ENCODE results near the gene GPC3.
A peak's percentile ranks its signal among the peaks of the same experiment; 100 is the strongest.

GPC3 gene

DNA sequence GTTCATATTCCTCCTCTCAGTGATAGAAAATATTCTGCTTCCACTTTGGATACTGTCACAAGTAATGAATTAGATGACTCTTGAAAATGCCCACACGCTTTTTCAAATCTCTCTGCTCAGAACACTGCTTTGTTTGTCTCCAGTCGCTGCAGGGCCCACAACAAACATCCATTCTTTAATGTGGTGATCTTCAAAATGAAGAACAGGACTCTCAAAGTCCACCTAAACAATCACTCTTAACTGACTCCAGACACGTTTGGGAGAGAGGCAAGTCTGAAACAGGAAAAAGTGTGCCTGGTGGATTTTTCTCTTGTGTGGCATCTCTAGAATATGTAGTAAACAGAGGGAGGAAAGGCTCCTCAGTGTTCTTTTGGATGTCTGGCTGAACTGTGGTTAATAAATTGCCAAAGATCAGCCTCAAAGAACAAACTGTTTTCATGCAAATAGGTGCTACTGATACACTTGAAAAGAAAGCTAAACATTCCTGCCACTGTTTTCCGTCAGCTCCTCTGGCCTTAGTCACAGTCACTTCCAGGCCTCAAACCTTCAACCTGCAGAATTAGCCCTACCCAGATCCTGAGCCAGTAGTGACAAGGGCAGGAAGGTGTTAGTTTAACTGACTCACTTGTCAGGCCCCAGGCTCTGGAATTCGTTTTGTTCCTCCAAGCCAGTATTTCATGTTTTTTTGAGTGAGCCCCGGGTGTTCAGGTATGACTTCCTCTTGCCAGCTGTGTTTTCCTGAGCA is 310.5 kb downstream of the GPC3 start:
- DNase-seq, result no peak

DNA sequence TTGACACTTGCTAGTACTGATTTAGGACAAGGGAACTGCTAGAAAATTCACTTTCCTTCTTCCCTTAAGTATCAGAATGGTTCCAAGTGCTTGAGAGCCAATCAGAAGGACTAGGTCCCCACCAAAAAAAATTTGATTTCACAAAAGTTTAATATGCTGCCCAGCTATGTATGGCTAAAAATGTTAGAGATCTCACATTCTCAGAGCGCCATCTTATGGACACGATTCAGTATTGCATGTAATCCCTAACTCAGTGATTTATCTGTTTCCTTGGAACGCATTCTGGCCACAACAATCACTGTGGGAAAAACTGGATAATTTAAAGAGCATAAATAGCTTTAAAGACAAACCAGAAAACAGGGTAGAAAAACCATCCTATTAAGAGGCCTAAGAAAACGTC is 315.0 kb downstream of the GPC3 start:
- peak in 1 of 2 donors; percentile 5 for DNase-seq

GRCh38 chrX:133669214-133669613 is 316.2 kb downstream of the GPC3 start:
- DNase-seq, result no peak

GRCh38 chrX:133668225-133668931 is 317.0 kb downstream of the GPC3 start:
- DNase-seq, result no peak

- DNase-seq, result no peak
These were observed 319.1 kb downstream of the GPC3 start for GRCh38 chrX:133666256-133666655.

DNA sequence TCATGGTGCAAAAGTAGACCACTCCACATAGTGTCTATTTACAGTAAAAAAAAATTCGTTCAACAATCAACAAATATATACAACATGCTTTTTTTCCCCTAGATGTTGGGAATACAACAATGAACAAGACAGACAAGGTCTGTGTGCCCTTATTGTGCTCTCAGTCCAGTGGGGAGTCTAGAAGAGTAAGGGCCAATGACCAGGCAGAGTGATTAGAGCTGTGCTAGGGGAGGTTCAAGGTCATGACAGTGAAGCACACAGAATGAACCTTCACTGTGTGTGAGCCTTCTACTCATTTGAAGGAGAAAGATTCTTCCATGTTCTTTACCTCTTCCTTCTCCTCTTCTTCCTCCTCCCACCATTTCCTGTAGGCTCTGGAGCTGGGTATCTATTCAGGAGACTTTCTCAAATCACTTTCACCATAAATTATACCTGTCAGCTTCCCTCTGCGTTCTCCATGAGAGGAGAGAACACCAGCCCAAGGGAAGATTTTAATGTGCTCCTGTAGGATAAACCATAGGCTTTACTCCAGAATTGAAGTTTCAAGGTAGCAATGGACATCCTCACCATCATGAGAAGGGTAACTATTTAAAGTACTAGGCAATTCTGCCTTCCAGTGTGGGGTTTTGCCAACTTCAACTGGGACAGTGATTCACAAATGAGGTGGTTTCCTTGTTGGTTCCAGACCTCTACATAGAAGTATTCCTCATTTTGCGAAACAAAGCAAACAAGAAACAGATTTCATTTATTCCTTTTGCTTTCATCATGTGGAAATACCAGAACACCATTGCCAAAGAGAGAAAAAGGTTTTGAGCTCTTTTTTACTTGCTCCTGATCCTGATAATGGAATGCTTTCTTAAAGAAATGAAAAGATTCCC is 323.2 kb downstream of the GPC3 start:
- DNase-seq, result no peak

DNA sequence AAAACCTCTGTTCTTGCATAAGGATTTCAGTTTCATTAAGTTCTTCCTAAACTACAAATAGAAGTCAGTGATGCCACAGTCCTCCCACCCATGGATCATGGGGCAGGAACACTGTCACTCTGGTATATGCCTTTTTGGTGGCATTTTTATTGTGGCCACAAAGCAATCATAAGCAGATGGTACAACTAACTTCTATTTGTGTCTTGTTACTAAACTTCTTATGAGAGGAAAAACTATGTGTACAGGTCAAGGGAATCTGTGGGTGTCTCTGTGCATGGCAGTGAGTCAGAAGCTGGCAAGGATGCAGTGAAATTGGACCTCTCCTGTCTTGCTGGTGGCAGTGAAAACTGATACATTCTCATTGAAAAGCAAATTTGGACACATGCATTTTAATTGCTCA is 325.1 kb downstream of the GPC3 start:
- no peak for DNase-seq

GRCh38 chrX:133658293-133658911 is 327.0 kb downstream of the GPC3 start:
- DNase-seq, result no peak

DNA sequence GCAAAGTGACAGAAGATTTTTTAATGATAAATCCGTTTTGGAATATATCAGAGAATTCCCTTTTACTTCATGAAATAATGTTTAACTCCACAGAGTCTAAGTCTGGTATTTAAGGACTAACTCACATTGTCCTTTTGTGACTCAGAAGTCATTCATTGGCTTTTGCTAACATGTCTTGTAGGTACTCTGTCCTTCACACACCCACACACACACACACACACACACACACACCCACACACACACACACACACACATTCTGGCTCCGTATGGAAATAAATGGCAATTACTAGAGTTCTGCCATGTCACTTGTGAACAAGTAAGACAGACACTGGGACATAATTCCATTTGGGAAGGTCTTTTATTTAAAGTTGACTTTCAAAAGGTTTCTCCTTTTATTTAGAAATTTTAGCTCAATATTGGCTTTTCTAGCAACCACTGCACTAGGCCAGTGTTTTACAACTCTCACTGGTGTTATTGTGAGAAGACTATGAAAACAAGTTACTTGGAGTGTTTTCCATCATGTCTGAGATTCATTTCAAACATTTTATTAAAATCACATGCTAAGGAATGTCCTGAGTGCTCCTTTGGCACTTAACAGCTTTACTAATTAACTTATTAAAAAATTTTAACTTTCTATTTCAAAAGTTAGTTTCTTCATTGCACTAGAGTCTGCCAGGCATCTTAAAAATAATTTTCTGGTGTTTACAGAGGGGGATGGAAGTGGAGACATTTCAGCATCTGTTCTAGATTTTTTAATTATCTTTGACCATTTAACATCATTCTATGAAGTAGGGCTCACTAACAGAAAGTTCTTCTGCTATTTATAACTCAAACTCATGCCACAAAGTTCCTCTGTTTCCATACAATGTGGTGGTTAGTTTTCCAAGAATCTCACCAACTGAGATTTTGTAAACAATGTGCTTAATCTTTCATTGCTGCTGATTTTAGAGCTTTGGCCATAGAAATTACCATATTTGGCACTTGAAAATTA is 329.8 kb downstream of the GPC3 start:
- DNase-seq, result no peak

GRCh38 chrX:133654811-133655210 is 330.6 kb downstream of the GPC3 start:
- no peak for DNase-seq

DNA sequence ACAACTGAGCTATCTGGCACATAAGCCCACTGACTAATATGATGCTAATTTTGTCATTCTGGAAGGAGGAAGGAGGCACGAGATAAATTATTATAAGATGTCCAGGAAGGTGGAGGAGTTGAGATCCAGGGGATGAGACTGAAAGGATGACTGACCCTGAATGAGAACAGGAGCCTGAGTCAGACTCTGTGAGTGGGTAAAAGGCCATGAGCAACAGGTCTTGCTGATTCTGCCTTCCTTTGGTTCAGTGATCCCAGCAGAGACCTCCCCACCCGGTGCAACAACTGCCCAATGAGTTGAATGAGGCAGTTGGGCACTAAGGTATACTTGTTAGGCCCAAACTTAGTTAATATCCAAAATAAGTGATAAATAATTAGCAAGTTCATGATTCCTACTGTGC is 332.0 kb downstream of the GPC3 start:
- DNase-seq, result no peak

GRCh38 chrX:133652185-133652584 is 333.2 kb downstream of the GPC3 start:
- no peak for DNase-seq

DNA sequence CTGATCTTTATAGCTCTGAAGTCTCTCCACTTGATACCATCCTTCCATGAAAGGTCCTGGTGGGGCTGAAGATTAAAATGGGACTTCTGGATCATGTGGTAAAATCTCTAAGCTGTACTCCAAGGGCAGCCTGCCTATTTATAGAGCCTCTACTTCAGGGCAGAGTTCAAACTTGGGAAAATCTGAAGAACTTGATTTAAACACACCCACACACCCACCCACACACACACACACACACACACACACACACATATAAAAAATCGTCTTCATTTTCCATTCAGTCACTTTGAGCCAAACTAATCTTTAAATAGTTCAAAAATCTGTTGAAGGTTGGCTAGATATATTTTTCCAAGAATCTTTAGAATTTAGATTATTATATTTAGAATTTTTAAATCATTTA is 335.2 kb downstream of the GPC3 start:
- DNase-seq, result no peak

DNA sequence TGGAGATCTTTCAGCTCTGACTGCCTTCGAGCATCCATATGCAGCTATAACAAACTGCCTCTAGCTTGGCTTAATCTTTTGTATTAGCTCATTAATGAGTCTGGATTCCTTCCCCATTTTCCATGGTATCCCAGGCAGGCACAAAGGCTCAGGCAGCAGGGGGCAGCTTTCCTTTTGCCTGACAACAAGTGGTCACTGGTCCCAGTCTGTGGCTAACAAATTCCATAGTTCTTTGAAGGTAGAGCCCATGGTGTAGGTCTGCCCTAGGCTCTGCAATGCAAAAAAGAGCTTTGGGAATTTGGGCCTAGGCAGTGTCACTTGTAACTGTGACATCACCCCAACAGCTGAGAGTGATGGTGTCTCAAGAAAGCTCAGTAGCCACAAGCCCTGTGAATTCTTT is 335.7 kb downstream of the GPC3 start:
- no peak for DNase-seq

DNA sequence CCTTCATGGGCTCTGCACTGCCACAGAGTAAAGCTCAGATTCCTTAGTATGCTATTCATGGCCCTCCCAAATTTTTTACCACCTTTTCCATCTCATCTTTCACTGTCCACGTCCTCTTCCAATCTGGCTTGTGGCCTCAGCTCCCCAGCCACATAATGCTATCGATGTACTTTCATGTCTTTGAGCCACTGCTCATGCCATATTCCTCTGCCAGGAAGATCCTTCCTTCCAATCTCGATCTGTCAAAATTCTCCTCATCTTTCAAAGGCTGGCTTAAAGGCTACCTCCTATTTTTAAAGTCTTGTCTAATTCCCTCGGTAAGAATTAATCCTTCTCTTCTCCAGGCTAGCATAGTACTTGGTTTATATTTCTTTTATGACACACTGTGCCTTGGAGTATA is 336.8 kb downstream of the GPC3 start:
- DNase-seq, result no peak

DNA sequence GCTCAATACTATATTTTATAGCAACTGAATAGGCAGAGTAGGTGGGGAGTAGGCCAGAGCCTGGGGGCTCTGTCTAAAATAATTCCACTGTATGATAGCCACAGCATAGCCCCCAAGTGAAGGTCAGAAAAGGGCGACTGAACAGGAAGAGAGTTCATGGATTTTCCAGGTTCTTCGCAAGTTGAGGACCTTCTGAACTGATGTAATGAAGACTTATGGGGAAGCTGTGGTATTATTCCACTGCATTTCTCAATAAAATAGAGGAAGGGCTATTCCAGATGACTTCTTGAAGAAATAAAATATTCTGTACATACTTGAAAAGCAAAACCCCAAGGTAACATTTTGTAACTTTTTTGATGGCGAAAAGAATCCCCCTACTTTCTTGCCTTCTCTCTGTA is 338.7 kb downstream of the GPC3 start:
- no peak for DNase-seq

- DNase-seq, result no peak
These were observed 339.2 kb downstream of the GPC3 start for GRCh38 chrX:133645977-133646718.

GRCh38 chrX:133645256-133645655 is 340.1 kb downstream of the GPC3 start:
- DNase-seq, result no peak

DNA sequence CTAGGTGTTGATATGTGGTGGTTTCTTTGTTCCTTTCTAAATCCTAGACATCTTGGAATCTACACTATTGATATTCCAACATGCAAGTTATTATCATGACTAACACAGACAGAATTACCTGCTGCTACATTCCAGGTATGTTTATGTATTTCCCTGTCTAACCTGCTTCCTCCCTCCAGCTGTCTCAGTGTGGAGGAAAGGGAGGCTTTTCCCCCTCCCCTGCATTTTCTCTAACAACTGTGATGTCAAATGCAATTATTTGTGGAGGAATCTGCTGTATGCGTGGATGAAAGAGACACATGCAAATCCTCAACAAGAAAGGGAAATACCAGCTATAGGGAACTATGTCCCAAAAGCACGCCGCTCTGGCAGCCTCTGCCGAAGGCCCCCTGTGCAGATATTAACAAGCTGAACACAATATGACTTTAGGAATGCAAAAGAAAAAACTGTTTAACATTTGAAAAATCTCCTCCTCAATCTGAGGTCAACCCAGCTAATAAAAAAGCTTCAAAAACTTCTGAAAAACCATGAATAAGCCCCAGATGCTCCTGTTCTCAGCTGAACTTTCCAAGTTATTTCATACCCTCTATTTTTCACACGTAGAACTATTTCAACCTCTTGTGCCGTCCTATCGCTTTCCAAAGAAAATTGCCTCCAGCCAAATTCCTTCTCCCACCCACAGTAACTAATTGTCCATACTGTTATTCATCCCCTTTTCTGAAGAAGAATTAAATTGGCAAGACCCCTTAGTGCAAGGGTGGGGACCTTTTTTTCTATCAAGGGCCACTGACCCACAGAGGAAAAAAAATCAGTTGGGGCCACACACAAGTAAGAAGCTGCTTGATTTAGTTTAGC is 345.0 kb downstream of the GPC3 start:
- DNase-seq, result no peak

- no peak for DNase-seq
These were observed 345.7 kb downstream of the GPC3 start for GRCh38 chrX:133639726-133640125.
